SW 1271 (cell line): ENCODE data around the gene PCNA.
A peak's percentile ranks its signal among the peaks of the same experiment; 100 is the strongest.
"Not testable (repeated sequence)": the region's sequence is repeated elsewhere in the genome, so short reads cannot be mapped to it uniquely, and the experiment has no call there.

Experiments
- DNase-seq, 2 experiments: peaks; one replicate each; lab custom pipeline; 2025; lab: John Stamatoyannopoulos, UW

PCNA gene

GRCh38 chr20:5096463-5096862 is 23.3 kb downstream of the PCNA start:
- DNase-seq = no peak

GRCh38 chr20:5095931-5096330 is 23.8 kb downstream of the PCNA start:
- no peak for DNase-seq

- no peak for DNase-seq
Observed at GRCh38 chr20:5095454-5095853, 24.3 kb downstream of the PCNA start.

DNA sequence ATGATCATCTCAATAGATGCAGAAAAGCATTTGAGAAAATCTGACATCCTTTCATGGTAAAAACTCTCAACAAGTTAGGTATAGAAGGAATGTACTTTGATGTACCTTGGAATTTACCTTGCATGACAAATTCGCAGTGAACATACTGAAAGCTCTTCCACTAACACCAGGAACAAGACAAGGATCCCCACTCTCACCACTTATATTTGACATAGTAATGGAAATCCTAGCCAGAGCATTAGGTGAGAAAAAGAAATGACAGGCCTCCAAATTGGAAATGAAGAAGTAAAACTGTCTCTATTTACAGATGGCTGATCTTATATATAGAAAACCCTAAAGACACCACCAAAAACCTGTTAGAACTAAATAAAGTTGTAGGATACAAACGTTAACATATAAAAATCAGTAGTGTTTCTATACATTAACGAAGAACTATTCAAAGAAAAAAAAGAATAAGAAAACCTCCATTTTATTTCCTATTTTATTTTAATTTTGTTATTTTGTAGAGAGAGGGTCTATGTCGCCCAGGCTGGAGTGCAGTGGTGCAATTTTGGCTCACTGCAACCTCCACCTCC is 26.9 kb downstream of the PCNA start:
- DNase-seq = no peak

DNA sequence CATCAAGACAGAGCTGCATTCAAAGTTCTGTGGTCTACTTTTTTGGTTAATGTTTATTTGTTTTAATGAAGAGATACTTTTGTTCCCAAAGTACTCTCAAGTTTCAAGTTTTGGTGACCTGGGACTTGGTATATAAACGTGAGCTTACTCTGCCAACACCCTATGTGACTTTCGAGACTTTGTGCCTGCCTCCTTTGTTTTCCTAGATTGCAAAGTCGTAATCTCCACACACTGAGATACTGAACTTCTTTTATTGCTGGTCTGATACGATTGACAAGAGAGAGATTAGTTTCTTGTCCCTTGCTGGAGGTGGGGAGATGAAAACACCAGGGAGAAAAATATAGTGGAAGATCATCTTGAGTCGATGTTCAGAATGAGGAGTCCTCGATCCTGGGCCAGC is 27.9 kb downstream of the PCNA start:
- DNase-seq = no peak

- DNase-seq = no peak
Observed at GRCh38 chr20:5090191-5090590, 29.6 kb downstream of the PCNA start.

DNA sequence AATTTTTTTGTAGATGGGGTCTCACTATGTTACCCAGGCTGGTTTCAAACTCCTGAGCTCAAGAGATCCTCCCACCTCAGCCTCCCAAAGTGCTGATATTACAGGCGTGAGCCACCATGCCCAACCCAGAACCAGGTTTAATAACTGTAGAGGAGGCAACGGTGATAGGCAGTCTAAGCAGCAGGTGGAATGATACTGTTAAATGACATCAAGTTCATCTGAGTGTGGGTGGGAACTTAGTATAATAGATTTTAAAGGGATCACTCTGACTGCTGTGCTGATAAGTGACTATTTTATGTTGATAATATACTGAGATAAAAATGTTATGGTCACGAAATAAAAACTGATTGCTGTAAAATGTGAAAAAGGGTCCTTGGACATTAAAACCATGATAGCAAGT is 31.1 kb downstream of the PCNA start:
- no peak for DNase-seq

- no peak for DNase-seq
Observed at GRCh38 chr20:5085380-5085779, 34.4 kb downstream of the PCNA start.

DNA sequence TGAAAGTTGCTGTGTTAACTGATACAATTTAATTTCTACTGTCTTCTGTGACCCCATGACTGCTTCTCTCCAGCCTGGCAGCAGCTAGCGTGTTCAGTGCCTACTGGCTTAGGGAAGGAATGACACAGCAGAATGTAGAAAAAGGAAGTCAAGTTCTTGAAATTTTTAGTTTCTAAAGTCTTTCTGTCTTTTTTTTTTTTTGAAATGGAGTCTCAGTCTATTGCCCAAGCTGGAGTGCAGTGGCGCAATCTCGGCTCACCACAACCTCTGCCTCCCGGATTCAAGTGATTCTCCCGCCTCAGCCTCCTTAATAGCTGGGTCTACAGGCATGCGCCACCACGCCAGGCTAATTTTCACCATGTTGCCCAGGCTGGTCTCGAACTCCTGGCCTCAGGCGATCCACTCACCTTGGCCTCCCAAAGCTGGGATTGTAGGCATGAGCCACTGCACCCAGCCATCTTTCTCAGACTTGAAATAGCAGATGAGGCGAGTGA is 39.3 kb downstream of the PCNA start:
- DNase-seq = no peak

DNA sequence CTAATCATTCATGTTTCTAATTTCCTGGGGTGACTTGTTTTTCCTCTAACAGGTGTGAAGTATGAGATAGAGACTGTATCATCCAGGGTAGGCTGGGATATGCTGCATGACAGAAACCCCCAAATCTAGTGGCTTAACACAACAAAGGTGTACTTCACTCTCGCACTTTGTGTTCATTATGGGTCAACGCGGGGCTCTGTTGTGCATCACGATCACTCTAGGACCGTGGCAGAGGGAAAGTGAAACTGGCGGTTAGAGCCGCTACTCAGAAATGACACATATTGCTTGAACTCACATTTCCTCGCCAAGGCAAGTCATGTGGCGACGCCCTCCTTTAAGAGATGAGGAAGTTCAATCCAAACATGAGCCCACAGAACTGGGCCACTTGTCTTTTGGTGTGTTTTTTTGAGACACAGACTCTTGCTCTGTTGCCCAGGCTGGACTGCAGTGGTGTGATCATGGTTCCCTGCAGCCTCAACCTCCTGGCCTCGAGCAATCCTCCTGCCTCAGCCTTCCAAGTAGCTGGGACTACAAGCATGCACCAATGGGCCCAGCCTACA is 41.3 kb downstream of the PCNA start:
- no peak for DNase-seq

GRCh38 chr20:5077761-5078387 is 41.9 kb downstream of the PCNA start:
- DNase-seq = no peak

- DNase-seq = not testable (repeated sequence)
Observed at GRCh38 chr20:5076913-5077312, 42.8 kb downstream of the PCNA start.

GRCh38 chr20:5074232-5074674 is 45.5 kb downstream of the PCNA start:
- DNase-seq = no peak

DNA sequence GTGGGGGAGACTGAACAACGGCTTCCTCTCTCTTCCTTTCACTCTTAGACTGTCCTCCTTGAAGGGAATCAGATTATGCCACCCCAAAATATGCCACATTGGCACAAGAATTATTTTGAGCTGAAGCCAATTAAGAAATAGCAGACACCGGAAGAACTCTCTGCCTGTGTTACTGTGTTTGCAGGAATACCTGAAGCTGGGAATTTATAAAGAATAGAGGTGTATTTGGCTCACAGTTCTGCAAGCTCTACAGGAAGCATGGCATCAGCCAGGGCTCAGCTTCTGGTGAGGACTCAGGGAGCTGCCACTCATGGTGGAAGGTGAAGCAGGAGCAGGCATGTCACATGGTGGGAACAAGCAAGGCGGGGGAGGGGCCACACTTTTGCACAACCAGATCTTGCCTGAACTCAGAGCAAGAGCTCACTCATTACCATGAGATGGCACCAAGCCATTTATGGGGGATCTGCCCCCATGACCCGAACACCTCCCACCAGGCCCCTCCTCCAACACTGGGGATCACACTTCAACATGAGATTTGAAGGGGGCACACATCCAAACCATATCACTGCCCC is 46.0 kb downstream of the PCNA start:
- DNase-seq = no peak

GRCh38 chr20:5072756-5073659 is 46.8 kb downstream of the PCNA start:
- peak in 1 of 2 experiments; percentile 62 for DNase-seq

DNA sequence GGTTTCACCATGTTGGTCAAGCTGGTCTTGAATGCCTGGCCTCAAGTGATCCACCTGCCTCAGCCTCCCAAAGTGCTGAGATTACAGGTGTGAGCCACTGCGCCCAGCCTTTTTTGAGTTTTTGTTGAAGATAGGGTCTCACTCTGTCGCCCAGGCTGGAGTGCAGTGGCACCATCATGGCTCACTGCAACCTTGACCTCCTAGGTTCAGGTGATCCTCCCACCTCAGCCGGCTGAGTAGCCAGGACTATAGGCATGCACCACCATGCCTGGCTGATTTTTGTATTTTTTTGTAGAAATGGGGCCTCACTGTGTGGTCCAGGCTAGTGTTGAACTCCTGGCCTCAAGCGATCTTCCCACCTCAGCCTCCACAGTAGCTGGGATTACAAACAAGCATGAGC is 47.8 kb downstream of the PCNA start:
- DNase-seq = not testable (repeated sequence)

DNA sequence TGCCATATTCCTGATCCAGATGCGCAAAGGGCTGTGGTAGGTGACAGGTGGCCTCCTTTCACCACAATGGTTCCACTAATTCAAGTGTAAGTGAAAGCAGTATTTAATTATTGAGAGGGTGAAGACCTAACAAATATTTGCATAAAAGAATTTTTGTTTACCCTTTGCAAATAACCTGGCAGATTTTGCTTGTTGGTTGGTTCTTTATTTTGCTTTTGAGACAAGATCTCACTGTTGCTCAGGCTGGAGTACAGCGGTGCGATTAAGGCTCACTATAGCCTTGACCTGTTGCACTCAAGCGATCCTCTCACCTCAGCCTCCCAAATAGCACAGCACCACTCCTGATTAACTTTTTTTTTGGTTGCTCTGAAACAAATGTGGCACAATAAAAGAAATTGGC is 49.2 kb downstream of the PCNA start:
- no peak for DNase-seq

GRCh38 chr20:5070081-5070480 is 49.7 kb downstream of the PCNA start:
- no peak for DNase-seq

GRCh38 chr20:5069141-5069806 is 50.5 kb downstream of the PCNA start:
- DNase-seq = no peak

DNA sequence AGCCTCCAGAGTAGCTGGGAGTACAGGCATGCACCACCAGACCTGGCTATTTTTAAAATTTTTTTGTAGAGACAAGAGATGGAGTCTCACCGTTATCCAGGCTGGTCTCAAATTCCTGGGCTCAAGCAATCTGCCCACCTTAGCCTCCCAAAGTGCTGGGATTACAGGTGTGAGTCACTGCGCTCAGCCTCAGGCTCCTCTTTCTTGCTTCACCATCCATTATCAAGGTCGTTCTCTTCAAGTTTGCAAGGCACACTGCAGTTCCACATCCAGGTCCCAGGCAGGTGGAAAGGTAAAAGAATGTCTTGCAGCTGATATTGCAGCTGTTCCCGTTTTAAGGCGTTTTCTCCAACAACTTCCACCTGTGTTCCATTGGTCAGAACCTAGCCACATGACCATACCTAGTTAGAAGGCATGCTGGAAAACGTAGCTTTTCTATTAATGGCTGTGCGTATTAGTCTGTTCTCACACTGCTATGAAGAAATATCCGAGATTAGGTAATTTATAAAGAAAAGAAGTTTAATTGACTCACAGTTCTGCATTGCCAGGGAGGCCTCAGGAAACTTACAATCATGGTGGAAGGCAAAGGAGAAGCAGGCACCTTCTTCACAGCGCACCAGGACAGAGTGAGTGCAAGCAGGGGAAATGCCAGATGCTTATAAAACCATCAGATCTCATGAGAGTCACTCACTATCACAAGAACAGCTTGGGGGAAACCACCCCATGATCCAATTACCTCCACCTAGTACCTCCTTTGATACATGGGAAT is 51.7 kb downstream of the PCNA start:
- no peak for DNase-seq

- peak; percentile 82 to 83 for DNase-seq
Observed at GRCh38 chr20:5065879-5066383, 53.8 kb downstream of the PCNA start.
